ENCODE results near the gene TMEM219.
A peak's percentile ranks its signal among the peaks of the same experiment; 100 is the strongest.

The TMEM219 gene

DNA sequence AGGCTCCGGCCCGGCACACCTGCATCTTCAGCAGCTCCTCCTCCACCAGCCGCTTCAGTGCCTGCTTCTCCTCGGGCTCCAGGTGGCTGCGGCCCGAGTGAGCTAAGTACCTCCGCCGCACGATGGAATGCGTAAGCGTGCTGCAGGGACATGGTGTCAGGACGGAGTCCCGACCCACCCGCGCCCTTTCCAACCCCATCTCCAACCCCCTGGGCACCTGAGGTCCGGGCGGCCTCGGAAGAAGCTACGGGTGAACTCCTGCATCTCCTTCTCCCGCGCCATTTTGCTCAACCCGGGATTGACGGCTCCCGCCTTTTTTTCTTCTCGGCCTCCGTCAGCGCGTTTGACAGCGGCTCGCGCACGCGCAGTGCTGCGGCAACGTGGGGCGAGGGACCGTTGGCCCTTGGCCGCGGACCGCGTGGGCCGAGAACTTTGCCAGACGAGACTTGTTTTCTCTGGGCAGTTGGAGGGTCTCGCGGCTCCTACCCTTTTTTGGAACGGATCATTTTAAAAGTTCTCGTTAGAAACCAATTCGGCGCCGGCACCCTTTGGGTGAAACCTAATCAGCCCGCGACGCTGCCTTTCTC lies 33.5 kb downstream of the TMEM219 start, which contains the start of gene HIRIP3 (continued):
- TF ChIP-seq, protein P1, sequence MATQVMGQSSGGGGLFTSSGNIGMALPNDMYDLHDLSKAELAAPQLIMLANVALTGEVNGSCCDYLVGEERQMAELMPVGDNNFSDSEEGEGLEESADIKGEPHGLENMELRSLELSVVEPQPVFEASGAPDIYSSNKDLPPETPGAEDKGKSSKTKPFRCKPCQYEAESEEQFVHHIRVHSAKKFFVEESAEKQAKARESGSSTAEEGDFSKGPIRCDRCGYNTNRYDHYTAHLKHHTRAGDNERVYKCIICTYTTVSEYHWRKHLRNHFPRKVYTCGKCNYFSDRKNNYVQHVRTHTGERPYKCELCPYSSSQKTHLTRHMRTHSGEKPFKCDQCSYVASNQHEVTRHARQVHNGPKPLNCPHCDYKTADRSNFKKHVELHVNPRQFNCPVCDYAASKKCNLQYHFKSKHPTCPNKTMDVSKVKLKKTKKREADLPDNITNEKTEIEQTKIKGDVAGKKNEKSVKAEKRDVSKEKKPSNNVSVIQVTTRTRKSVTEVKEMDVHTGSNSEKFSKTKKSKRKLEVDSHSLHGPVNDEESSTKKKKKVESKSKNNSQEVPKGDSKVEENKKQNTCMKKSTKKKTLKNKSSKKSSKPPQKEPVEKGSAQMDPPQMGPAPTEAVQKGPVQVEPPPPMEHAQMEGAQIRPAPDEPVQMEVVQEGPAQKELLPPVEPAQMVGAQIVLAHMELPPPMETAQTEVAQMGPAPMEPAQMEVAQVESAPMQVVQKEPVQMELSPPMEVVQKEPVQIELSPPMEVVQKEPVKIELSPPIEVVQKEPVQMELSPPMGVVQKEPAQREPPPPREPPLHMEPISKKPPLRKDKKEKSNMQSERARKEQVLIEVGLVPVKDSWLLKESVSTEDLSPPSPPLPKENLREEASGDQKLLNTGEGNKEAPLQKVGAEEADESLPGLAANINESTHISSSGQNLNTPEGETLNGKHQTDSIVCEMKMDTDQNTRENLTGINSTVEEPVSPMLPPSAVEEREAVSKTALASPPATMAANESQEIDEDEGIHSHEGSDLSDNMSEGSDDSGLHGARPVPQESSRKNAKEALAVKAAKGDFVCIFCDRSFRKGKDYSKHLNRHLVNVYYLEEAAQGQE (tag by site-specific recombination; IDR thresholded peaks at IDR 0.05): peak; percentile 36; the same call in 1 of the 2 replicates
- TF ChIP-seq ZNF701 (tag by site-specific recombination; IDR thresholded peaks at IDR 0.05) (peak; percentile 13; the same call in 1 of the 2 replicates), ZBTB21 (tag by site-specific recombination; IDR thresholded peaks at IDR 0.05) (peak; percentile 13; the same call in 1 of the 2 replicates), ZNF777 (tag by site-specific recombination; IDR thresholded peaks at IDR 0.05; ENCODE audit: borderline replicate concordance) (no peak), YY2 (tag by site-specific recombination; IDR thresholded peaks at IDR 0.05) (peak; percentile 73), KLF16 (tag by site-specific recombination; IDR thresholded peaks at IDR 0.05) (peak; percentile 82), ZNF248 (tag by site-specific recombination; IDR thresholded peaks at IDR 0.05) (no peak), EGR2 (tag by site-specific recombination; IDR thresholded peaks at IDR 0.05; ENCODE audit: low read depth) (no peak; the same call in 1 of the 2 replicates), HOXA7 (CRISPR knock-in tag; IDR thresholded peaks at IDR 0.05; ENCODE audit: borderline replicate concordance) (no peak), ZNF394 (tag by site-specific recombination; IDR thresholded peaks at IDR 0.05; ENCODE audit: borderline replicate concordance) (peak; percentile 100), ZNF624 (tag by site-specific recombination; IDR thresholded peaks at IDR 0.05) (no peak), GLIS2 (tag by site-specific recombination; IDR thresholded peaks at IDR 0.05) (peak; percentile 75), ZNF404 (tag by site-specific recombination; IDR thresholded peaks at IDR 0.05) (peak; percentile 1; the same call in 1 of the 2 replicates), ZNF660 (tag by site-specific recombination; IDR thresholded peaks at IDR 0.05) (no peak), ZNF76 (tag by site-specific recombination; IDR thresholded peaks at IDR 0.05; ENCODE audit: borderline replicate concordance, low read depth) (peak; percentile 18; the same call in 1 of the 2 replicates)
- TF ChIP-seq, protein P2, sequence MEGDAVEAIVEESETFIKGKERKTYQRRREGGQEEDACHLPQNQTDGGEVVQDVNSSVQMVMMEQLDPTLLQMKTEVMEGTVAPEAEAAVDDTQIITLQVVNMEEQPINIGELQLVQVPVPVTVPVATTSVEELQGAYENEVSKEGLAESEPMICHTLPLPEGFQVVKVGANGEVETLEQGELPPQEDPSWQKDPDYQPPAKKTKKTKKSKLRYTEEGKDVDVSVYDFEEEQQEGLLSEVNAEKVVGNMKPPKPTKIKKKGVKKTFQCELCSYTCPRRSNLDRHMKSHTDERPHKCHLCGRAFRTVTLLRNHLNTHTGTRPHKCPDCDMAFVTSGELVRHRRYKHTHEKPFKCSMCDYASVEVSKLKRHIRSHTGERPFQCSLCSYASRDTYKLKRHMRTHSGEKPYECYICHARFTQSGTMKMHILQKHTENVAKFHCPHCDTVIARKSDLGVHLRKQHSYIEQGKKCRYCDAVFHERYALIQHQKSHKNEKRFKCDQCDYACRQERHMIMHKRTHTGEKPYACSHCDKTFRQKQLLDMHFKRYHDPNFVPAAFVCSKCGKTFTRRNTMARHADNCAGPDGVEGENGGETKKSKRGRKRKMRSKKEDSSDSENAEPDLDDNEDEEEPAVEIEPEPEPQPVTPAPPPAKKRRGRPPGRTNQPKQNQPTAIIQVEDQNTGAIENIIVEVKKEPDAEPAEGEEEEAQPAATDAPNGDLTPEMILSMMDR (tag by site-specific recombination; IDR thresholded peaks at IDR 0.05): no peak
- TF ChIP-seq, protein P3, sequence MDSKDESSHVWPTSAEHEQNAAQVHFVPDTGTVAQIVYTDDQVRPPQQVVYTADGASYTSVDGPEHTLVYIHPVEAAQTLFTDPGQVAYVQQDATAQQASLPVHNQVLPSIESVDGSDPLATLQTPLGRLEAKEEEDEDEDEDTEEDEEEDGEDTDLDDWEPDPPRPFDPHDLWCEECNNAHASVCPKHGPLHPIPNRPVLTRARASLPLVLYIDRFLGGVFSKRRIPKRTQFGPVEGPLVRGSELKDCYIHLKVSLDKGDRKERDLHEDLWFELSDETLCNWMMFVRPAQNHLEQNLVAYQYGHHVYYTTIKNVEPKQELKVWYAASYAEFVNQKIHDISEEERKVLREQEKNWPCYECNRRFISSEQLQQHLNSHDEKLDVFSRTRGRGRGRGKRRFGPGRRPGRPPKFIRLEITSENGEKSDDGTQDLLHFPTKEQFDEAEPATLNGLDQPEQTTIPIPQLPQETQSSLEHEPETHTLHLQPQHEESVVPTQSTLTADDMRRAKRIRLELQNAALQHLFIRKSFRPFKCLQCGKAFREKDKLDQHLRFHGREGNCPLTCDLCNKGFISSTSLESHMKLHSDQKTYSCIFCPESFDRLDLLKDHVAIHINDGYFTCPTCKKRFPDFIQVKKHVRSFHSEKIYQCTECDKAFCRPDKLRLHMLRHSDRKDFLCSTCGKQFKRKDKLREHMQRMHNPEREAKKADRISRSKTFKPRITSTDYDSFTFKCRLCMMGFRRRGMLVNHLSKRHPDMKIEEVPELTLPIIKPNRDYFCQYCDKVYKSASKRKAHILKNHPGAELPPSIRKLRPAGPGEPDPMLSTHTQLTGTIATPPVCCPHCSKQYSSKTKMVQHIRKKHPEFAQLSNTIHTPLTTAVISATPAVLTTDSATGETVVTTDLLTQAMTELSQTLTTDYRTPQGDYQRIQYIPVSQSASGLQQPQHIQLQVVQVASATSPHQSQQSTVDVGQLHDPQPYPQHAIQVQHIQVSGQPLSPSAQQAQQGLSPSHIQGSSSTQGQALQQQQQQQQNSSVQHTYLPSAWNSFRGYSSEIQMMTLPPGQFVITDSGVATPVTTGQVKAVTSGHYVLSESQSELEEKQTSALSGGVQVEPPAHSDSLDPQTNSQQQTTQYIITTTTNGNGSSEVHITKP (tag by site-specific recombination; IDR thresholded peaks at IDR 0.05): peak; percentile 56; the same call in 1 of the 2 replicates
- TF ChIP-seq, protein P4, sequence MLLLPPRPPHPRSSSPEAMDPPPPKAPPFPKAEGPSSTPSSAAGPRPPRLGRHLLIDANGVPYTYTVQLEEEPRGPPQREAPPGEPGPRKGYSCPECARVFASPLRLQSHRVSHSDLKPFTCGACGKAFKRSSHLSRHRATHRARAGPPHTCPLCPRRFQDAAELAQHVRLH (tag by site-specific recombination; IDR thresholded peaks at IDR 0.05): no peak
- TF ChIP-seq, protein P5, sequence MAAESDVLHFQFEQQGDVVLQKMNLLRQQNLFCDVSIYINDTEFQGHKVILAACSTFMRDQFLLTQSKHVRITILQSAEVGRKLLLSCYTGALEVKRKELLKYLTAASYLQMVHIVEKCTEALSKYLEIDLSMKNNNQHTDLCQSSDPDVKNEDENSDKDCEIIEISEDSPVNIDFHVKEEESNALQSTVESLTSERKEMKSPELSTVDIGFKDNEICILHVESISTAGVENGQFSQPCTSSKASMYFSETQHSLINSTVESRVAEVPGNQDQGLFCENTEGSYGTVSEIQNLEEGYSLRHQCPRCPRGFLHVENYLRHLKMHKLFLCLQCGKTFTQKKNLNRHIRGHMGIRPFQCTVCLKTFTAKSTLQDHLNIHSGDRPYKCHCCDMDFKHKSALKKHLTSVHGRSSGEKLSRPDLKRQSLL (tag by site-specific recombination; IDR thresholded peaks at IDR 0.05): peak; percentile 33; the same call in 1 of the 2 replicates
- TF ChIP-seq, protein P6, sequence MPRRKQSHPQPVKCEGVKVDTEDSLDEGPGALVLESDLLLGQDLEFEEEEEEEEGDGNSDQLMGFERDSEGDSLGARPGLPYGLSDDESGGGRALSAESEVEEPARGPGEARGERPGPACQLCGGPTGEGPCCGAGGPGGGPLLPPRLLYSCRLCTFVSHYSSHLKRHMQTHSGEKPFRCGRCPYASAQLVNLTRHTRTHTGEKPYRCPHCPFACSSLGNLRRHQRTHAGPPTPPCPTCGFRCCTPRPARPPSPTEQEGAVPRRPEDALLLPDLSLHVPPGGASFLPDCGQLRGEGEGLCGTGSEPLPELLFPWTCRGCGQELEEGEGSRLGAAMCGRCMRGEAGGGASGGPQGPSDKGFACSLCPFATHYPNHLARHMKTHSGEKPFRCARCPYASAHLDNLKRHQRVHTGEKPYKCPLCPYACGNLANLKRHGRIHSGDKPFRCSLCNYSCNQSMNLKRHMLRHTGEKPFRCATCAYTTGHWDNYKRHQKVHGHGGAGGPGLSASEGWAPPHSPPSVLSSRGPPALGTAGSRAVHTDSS (tag by site-specific recombination; IDR thresholded peaks at IDR 0.05): peak; percentile 49; the same call in 1 of the 2 replicates
- TF ChIP-seq, protein P7, sequence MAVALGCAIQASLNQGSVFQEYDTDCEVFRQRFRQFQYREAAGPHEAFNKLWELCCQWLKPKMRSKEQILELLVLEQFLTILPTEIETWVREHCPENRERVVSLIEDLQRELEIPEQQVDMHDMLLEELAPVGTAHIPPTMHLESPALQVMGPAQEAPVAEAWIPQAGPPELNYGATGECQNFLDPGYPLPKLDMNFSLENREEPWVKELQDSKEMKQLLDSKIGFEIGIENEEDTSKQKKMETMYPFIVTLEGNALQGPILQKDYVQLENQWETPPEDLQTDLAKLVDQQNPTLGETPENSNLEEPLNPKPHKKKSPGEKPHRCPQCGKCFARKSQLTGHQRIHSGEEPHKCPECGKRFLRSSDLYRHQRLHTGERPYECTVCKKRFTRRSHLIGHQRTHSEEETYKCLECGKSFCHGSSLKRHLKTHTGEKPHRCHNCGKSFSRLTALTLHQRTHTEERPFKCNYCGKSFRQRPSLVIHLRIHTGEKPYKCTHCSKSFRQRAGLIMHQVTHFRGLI (tag by site-specific recombination; IDR thresholded peaks at IDR 0.05): peak; percentile 22; the same call in 1 of the 2 replicates
- TF ChIP-seq, protein P8, sequence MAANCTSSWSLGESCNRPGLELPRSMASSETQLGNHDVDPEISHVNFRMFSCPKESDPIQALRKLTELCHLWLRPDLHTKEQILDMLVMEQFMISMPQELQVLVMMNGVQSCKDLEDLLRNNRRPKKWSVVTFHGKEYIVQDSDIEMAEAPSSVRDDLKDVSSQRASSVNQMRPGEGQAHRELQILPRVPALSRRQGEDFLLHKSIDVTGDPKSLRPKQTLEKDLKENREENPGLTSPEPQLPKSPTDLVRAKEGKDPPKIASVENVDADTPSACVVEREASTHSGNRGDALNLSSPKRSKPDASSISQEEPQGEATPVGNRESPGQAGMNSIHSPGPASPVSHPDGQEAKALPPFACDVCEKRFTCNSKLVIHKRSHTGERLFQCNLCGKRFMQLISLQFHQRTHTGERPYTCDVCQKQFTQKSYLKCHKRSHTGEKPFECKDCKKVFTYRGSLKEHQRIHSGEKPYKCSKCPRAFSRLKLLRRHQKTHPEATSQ (tag by site-specific recombination; IDR thresholded peaks at IDR 0.05): peak; percentile 14; the same call in 1 of the 2 replicates

Data from HEK293 (cell line).